Measurements from ENCODE around the gene LTF. TPM values are rescaled to one million over a fixed set of nuclear protein-coding genes. Genes with fewer than 3 reads are reported as not detected.

The LTF gene
- total RNA-seq, 1 experiment from 2014 or later, result not detected

DNA sequence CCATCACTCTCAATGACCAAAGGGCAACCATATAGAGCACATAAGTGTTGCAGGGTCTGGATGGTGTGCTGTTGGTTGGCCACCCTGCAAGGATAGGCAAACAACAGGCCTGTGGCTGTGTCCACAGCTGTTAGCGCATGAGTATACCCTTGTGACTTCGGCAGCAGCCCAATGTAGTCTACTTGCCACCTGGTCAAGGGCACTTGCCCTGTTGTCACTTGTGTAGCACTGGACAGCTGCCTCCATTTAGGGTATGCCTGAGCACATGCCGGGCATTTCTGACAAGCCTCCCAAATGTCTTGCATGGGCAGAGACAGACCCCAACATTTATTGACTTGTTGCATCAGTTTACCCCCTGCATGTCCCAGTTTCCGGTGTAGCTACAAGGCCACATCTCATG, 44.9 kb downstream of the LTF start:
- ChIA-PET POLR2A (ENCODE audit: unreplicated experiment) (no interaction called here), CTCF (no interaction called here)
- intact Hi-C loops (cut with micrococcal nuclease; ENCODE audit: unreplicated experiment), result no loop called here
- Histone ChIP-seq H2AFZ (no peak overlapping the region), H3K27me3 (ENCODE audit: insufficient read depth, low read depth) (no peaks in the 10 kb centered on the region), H3K36me3 (ENCODE audit: low read depth) (no peaks in the 10 kb centered on the region), H3K9me3 (ENCODE audit: insufficient read depth, low read depth) (no peaks in the 10 kb centered on the region), H3K4me2 (no peak overlapping the region), H3F3A (ENCODE audit: insufficient read depth, low read depth) (peaks cover 8% of the 10 kb centered on the region; the same call in 1 of the 2 replicates), H3K27ac (no peak overlapping the region), H3K9me2 (ENCODE audit: insufficient read depth) (no peaks in the 10 kb centered on the region), H3K4me1 (replicated peaks; ENCODE audit: insufficient read depth) (peaks cover 30% of the 10 kb centered on the region), H3K4me3 (no peak overlapping the region), H3K79me2 (ENCODE audit: low read depth) (peaks cover 3% of the 10 kb centered on the region; the same call in 1 of the 2 replicates), H4K20me1 (ENCODE audit: insufficient read depth) (no peaks in the 10 kb centered on the region)
- no TSS peak for BruUV-seq (replicated peaks)
- no peak for DNase-seq
- TF ChIP-seq, protein P1, sequence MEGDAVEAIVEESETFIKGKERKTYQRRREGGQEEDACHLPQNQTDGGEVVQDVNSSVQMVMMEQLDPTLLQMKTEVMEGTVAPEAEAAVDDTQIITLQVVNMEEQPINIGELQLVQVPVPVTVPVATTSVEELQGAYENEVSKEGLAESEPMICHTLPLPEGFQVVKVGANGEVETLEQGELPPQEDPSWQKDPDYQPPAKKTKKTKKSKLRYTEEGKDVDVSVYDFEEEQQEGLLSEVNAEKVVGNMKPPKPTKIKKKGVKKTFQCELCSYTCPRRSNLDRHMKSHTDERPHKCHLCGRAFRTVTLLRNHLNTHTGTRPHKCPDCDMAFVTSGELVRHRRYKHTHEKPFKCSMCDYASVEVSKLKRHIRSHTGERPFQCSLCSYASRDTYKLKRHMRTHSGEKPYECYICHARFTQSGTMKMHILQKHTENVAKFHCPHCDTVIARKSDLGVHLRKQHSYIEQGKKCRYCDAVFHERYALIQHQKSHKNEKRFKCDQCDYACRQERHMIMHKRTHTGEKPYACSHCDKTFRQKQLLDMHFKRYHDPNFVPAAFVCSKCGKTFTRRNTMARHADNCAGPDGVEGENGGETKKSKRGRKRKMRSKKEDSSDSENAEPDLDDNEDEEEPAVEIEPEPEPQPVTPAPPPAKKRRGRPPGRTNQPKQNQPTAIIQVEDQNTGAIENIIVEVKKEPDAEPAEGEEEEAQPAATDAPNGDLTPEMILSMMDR (conservative IDR thresholded peaks at IDR 0.05), result no peak
- TF ChIP-seq EZH2 (IDR thresholded peaks at IDR 0.05; ENCODE audit: low read depth), result no peak

DNA sequence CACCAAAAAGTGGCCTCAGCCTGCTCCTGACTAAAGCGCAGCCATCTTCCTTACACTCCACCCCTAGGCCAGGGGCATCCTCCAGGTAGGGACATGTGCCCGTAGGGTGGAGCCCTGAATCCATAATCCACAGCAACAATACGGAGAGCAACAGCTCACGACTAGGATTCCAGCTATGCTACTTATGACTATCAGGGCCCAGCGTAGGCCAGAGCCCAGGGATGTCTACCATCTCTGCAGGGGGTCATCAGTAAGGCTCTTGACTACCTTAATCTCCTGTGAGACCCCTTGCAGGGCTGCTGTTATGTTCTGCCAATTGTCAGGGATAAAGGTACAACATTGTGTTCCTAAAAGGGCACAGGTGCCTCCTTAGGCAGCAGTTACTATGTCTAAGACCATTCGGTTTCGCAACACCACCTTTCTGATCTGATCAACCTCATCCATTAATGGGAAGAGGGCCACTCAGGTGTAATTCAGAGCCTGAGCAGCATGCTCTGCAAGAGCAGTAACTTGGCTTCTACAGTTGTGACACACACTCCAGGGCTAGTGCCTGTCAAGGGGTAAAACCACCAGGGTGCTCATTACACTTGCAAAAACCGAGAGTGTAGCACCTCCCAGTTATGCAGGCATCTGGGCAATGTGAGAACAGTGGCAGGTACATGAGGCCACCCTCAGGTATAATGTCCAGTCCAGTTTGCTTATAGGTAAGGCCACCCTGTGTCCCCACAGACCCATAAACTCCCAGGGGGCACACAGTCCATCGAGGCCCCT, 46.7 kb downstream of the LTF start:
- no peak overlapping the region for H3K27ac ChIP-seq
- no peak for DNase-seq
- H3K27me3 ChIP-seq (ENCODE audit: insufficient read depth, low read depth), result no peaks in the 10 kb centered on the region
- ChIA-PET CTCF (no interaction called here), POLR2A (ENCODE audit: unreplicated experiment) (no interaction called here)
- H2AFZ ChIP-seq, result no peak overlapping the region
- H3K9me2 ChIP-seq (ENCODE audit: insufficient read depth), result no peaks in the 10 kb centered on the region
- no peak for TF ChIP-seq EZH2 (IDR thresholded peaks at IDR 0.05; ENCODE audit: low read depth)
- peaks cover 3% of the 10 kb centered on the region; the same call in 1 of the 2 replicates for H3F3A ChIP-seq (ENCODE audit: insufficient read depth, low read depth)
- H3K9me3 ChIP-seq (ENCODE audit: insufficient read depth, low read depth), result no peaks in the 10 kb centered on the region
- no peaks in the 10 kb centered on the region for H3K36me3 ChIP-seq (ENCODE audit: low read depth)
- BruUV-seq (replicated peaks), result no TSS peak
- H3K4me2 ChIP-seq, result no peak overlapping the region
- H3K4me1 ChIP-seq (replicated peaks; ENCODE audit: insufficient read depth), result peaks cover 13% of the 10 kb centered on the region
- no peak overlapping the region for H3K4me3 ChIP-seq
- intact Hi-C loops (cut with micrococcal nuclease; ENCODE audit: unreplicated experiment), result no loop called here
- H4K20me1 ChIP-seq (ENCODE audit: insufficient read depth), result no peaks in the 10 kb centered on the region
- H3K79me2 ChIP-seq (ENCODE audit: low read depth), result peaks cover 3% of the 10 kb centered on the region; the same call in 1 of the 2 replicates

DNA sequence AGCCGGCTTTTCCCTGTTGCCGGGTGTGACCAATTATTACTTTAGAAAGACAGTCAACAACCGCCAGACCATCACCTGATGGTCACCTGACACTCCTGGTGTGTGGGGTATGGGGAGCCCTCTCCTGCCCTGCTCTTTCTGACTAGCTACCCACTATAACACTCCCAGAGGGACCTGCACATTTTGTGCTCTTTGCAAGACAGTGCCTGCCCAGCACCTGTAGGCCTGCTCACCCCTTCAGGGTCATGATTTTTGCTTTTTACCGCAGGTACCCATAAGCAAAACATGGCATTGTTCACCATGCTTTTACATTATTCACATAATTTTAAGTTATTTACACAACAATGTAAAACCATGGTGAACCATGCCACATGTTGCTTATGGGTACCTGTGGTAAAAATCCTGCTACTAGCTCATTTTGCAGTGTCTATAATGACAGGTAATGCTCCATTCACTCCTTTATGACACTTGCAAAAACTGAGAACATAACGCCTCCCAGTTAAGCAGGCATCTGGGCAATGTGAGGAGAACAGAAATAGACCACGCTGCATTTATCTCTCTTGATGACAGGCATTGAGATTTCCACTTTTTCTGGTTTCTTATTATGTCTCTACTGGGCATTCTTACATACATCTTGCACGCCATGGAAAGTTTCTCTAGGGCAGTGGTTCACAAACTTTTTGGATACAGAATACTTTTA, 47.7 kb downstream of the LTF start:
- Histone ChIP-seq H3K27me3 (ENCODE audit: insufficient read depth, low read depth) (no peaks in the 10 kb centered on the region), H3K79me2 (ENCODE audit: low read depth) (peaks cover under 1% of the 10 kb centered on the region; the same call in 1 of the 2 replicates), H2AFZ (no peak overlapping the region), H3K27ac (no peak overlapping the region), H3K4me3 (no peak overlapping the region), H3K36me3 (ENCODE audit: low read depth) (no peaks in the 10 kb centered on the region), H4K20me1 (ENCODE audit: insufficient read depth) (no peaks in the 10 kb centered on the region), H3K9me2 (ENCODE audit: insufficient read depth) (no peaks in the 10 kb centered on the region), H3K4me2 (no peak overlapping the region), H3F3A (ENCODE audit: insufficient read depth, low read depth) (no peaks in the 10 kb centered on the region), H3K4me1 (replicated peaks; ENCODE audit: insufficient read depth) (peaks cover 13% of the 10 kb centered on the region), H3K9me3 (ENCODE audit: insufficient read depth, low read depth) (no peaks in the 10 kb centered on the region)
- DNase-seq, result no peak
- intact Hi-C loops (cut with micrococcal nuclease; ENCODE audit: unreplicated experiment), result no loop called here
- BruUV-seq (replicated peaks), result no TSS peak
- TF ChIP-seq, protein P1 (conservative IDR thresholded peaks at IDR 0.05), result no peak
- POLR2A ChIA-PET (ENCODE audit: unreplicated experiment), result no interaction called here
- CTCF ChIA-PET, result no interaction called here
